HEK293 (cell line): ENCODE data around the gene GALNT2.

Experiments used
- FEZF1 ChIP-seq: fragments of 450-650 bp; formaldehyde crosslinking; IDR thresholded peaks from 2 replicates; pipeline ENCODE4 v1.5.1; 2016; ENCODE audit warnings: missing biosample characterization, missing genetic modification characterization
- MZF1 ChIP-seq: fragments of 450-650 bp; formaldehyde crosslinking; IDR thresholded peaks from 2 replicates; pipeline ENCODE4 v1.5.1; 2017; ENCODE audit warnings: missing biosample characterization, missing genetic modification characterization, borderline replicate concordance
- PRDM6 ChIP-seq: fragments of 450-650 bp; formaldehyde crosslinking; IDR thresholded peaks from 2 replicates; pipeline ENCODE4 v1.5.1; 2017; ENCODE audit warnings: missing biosample characterization, missing genetic modification characterization
- ZBTB44 ChIP-seq: fragments of 450-650 bp; IDR thresholded peaks from 2 replicates; pipeline ENCODE4 v1.5.1; 2018; ENCODE audit warnings: missing biosample characterization, mild to moderate bottlenecking, missing genetic modification characterization
- ZBTB48 ChIP-seq: fragments of 450-650 bp; formaldehyde crosslinking; IDR thresholded peaks from 2 replicates; pipeline ENCODE4 v1.5.1; 2016; ENCODE audit warnings: missing biosample characterization, missing genetic modification characterization
- ZNF16 ChIP-seq: fragments of 450-650 bp; formaldehyde crosslinking; IDR thresholded peaks from 2 replicates; pipeline ENCODE4 v1.5.1; 2016; ENCODE audit warnings: low read depth, missing biosample characterization, missing genetic modification characterization
- ZNF175 ChIP-seq: fragments of 450-650 bp; formaldehyde crosslinking; IDR thresholded peaks from 2 replicates; pipeline ENCODE4 v1.5.1; 2016; ENCODE audit warnings: missing biosample characterization, missing genetic modification characterization
- ZNF211 ChIP-seq: fragments of 450-650 bp; formaldehyde crosslinking; IDR thresholded peaks from 2 replicates; pipeline ENCODE4 v1.5.1; 2016; ENCODE audit warnings: low read depth, missing biosample characterization, missing genetic modification characterization
- ZNF274 ChIP-seq, 2 experiments: fragments of 200-500 bp in 1 of 2; fragments of 450-650 bp in 1 of 2; sonication (Bioruptor generic) in 1 of 2; formaldehyde crosslinking in 1 of 2; IDR thresholded peaks; 2 replicates each; pipeline versions ENCODE4 v1.5.1 to v1.6.1; 2014 to 2016; ENCODE audit warnings: borderline replicate concordance in 1 of 2, inconsistent platforms in 1 of 2, low read length in 1 of 2, missing biosample characterization in 1 of 2, missing genetic modification characterization in 1 of 2
- ZNF280C ChIP-seq: fragments of 450-650 bp; formaldehyde crosslinking; IDR thresholded peaks from 2 replicates; pipeline ENCODE4 v1.5.1; 2016; ENCODE audit warnings: missing biosample characterization, missing genetic modification characterization
- ZNF324 ChIP-seq: fragments of 450-650 bp; formaldehyde crosslinking; IDR thresholded peaks from 2 replicates; pipeline ENCODE4 v1.5.1; 2016; ENCODE audit warnings: missing biosample characterization, missing genetic modification characterization
- ZNF341 ChIP-seq: fragments of 450-650 bp; formaldehyde crosslinking; IDR thresholded peaks from 2 replicates; pipeline ENCODE4; 2016; ENCODE audit warnings: low read depth, missing biosample characterization, missing genetic modification characterization
- ZNF37A ChIP-seq: fragments of 450-650 bp; IDR thresholded peaks from 2 replicates; pipeline ENCODE4 v1.5.1; 2018; ENCODE audit warnings: missing biosample characterization, missing genetic modification characterization
- ZNF416 ChIP-seq: fragments of 450-650 bp; formaldehyde crosslinking; IDR thresholded peaks from 2 replicates; pipeline ENCODE4 v1.5.1; 2016; ENCODE audit warnings: missing biosample characterization, missing genetic modification characterization
- ZNF518A ChIP-seq: fragments of 450-650 bp; formaldehyde crosslinking; conservative IDR thresholded peaks from 2 replicates; pipeline ENCODE4 v1.5.1; 2016; ENCODE audit warnings: low read depth, missing biosample characterization, missing genetic modification characterization
- ZNF529 ChIP-seq: fragments of 450-650 bp; formaldehyde crosslinking; IDR thresholded peaks from 2 replicates; pipeline ENCODE4 v1.5.1; 2017; ENCODE audit warnings: missing genetic modification characterization, missing biosample characterization; ENCODE audit not compliant: insufficient replicate concordance
- ZNF560 ChIP-seq: fragments of 450-650 bp; formaldehyde crosslinking; IDR thresholded peaks from 2 replicates; pipeline ENCODE4 v1.5.1; 2017; ENCODE audit warnings: missing biosample characterization, missing genetic modification characterization, borderline replicate concordance
- ZNF621 ChIP-seq: fragments of 450-650 bp; formaldehyde crosslinking; IDR thresholded peaks from 2 replicates; pipeline ENCODE4 v1.5.1; 2017; ENCODE audit warnings: missing biosample characterization, missing genetic modification characterization
- ZNF626 ChIP-seq: fragments of 450-650 bp; sonication (Bioruptor Pico); formaldehyde crosslinking; IDR thresholded peaks from 2 replicates; pipeline ENCODE4 v1.5.1; 2018; ENCODE audit warnings: missing biosample characterization, missing genetic modification characterization, inconsistent platforms
- ZNF791 ChIP-seq: fragments of 450-650 bp; formaldehyde crosslinking; IDR thresholded peaks from 2 replicates; pipeline ENCODE4 v1.5.1; 2016; ENCODE audit warnings: missing biosample characterization, missing genetic modification characterization
- ZXDB ChIP-seq: fragments of 450-650 bp; formaldehyde crosslinking; IDR thresholded peaks from 2 replicates; pipeline ENCODE4 v1.5.1; 2016; ENCODE audit warnings: missing biosample characterization, missing genetic modification characterization
- TF ChIP-seq, protein P1 (sequence below): fragments of 450-650 bp; formaldehyde crosslinking; IDR thresholded peaks from 2 replicates; pipeline ENCODE4 v1.5.1; 2016; ENCODE audit warnings: missing biosample characterization, missing genetic modification characterization, borderline replicate concordance
- TF ChIP-seq, protein P2 (sequence below): fragments of 450-650 bp; formaldehyde crosslinking; IDR thresholded peaks from 2 replicates; pipeline ENCODE4 v1.5.1; 2016; ENCODE audit warnings: missing biosample characterization, missing genetic modification characterization

Gene GALNT2

DNA sequence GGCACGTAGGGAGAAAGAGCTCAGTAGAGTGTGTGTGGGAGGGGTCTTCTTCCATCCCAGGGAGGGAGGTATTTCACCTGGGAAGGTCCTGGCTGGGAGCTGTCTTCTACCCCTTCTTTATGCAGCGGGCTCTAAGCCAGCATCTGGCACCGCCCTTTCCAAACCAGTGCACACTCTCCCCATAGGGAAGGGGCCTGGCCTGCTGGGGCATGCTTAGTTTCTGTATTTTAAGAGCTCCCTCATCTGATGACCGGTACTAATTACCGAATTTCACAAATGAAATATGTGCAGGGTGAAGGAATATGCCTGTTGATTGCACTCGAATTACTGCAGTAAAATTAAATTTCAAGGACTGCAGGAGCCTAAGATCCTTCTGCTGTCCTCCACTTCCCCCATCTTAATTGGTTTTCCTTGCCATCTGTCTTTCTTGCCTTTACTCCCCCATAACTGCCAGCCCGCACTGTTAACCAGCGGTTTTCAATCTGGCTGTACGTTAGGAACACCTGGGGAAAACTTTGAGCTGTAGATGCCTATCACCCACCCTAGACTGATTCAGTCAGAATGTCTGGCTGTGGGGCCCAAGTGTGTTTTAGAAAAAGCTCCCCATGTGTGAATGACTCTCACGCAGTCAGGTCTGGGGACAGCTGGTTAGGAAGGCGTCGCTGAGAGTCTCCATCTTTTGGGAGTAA lies 20.1 kb downstream of the GALNT2 start (continued):
- TF ChIP-seq ZNF518A (tag by site-specific recombination) (no peak), ZNF416 (tag by site-specific recombination) (no peak), ZNF324 (tag by site-specific recombination) (no peak), ZNF341 (tag by site-specific recombination) (0 out of 2 replicates have a peak, but pooled peaks have one; percentile 6), ZNF529 (tag by site-specific recombination) (no peak), ZNF791 (no peak), PRDM6 (tag by site-specific recombination) (peak; percentile 97), ZXDB (no peak), ZBTB44 (tag by site-specific recombination) (peak; percentile 88), ZNF560 (no peak), ZNF16 (tag by site-specific recombination) (no peak), ZNF175 (tag by site-specific recombination) (no peak), ZNF280C (tag by site-specific recombination) (no peak), ZNF621 (tag by site-specific recombination) (no peak), ZNF211 (tag by site-specific recombination) (no peak), ZNF37A (no peak), MZF1 (tag by site-specific recombination) (no peak; the same call in 1 of the 2 replicates), ZBTB48 (tag by site-specific recombination) (peak; percentile 46; the same call in 1 of the 2 replicates), ZNF626 (tag by site-specific recombination) (no peak), FEZF1 (tag by site-specific recombination) (peak; percentile 6; the same call in 1 of the 2 replicates), ZNF274 (IDR thresholded peaks at IDR 0.05; ENCODE audit: low read length) (no peak), ZNF274 (tag by site-specific recombination; IDR thresholded peaks at IDR 0.05; ENCODE audit: borderline replicate concordance) (no peak)
- TF ChIP-seq, protein P1, sequence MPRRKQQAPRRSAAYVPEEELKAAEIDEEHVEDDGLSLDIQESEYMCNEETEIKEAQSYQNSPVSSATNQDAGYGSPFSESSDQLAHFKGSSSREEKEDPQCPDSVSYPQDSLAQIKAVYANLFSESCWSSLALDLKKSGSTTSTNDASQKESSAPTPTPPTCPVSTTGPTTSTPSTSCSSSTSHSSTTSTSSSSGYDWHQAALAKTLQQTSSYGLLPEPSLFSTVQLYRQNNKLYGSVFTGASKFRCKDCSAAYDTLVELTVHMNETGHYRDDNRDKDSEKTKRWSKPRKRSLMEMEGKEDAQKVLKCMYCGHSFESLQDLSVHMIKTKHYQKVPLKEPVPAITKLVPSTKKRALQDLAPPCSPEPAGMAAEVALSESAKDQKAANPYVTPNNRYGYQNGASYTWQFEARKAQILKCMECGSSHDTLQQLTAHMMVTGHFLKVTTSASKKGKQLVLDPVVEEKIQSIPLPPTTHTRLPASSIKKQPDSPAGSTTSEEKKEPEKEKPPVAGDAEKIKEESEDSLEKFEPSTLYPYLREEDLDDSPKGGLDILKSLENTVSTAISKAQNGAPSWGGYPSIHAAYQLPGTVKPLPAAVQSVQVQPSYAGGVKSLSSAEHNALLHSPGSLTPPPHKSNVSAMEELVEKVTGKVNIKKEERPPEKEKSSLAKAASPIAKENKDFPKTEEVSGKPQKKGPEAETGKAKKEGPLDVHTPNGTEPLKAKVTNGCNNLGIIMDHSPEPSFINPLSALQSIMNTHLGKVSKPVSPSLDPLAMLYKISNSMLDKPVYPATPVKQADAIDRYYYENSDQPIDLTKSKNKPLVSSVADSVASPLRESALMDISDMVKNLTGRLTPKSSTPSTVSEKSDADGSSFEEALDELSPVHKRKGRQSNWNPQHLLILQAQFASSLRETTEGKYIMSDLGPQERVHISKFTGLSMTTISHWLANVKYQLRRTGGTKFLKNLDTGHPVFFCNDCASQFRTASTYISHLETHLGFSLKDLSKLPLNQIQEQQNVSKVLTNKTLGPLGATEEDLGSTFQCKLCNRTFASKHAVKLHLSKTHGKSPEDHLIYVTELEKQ = no peak
- TF ChIP-seq, protein P2, sequence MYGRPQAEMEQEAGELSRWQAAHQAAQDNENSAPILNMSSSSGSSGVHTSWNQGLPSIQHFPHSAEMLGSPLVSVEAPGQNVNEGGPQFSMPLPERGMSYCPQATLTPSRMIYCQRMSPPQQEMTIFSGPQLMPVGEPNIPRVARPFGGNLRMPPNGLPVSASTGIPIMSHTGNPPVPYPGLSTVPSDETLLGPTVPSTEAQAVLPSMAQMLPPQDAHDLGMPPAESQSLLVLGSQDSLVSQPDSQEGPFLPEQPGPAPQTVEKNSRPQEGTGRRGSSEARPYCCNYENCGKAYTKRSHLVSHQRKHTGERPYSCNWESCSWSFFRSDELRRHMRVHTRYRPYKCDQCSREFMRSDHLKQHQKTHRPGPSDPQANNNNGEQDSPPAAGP = no peak
